Mesothelial cell of epicardium (in vitro differentiated cells): ENCODE data around the gene NR6A1. TPM values are rescaled to one million over a fixed set of nuclear protein-coding genes. Genes with fewer than 3 reads are reported as not detected.

Experiments
- DNase-seq, 2 experiments: peaks; one replicate each; pipeline ENCODE4 v3.0.0; 2021; ENCODE audit warnings: low spot score in 2 of 2; ENCODE audit not compliant: unreplicated experiment in 2 of 2
- H3K27ac Mint-ChIP-seq: 2 replicates; pipeline ENCODE4 v1.8.0; 2021; ENCODE audit warnings: mixed read lengths
- H3K27me3 Mint-ChIP-seq: 2 replicates; pipeline ENCODE4 v1.8.0; 2021; ENCODE audit warnings: low read depth, mixed read lengths
- H3K36me3 Mint-ChIP-seq: 2 replicates; pipeline ENCODE4 v1.8.0; 2021; ENCODE audit warnings: mixed read lengths
- H3K4me1 Mint-ChIP-seq: 2 replicates; pipeline ENCODE4 v1.8.0; 2021; ENCODE audit warnings: mixed read lengths
- H3K4me3 Mint-ChIP-seq: 2 replicates; pipeline ENCODE4 v1.8.0; 2021; ENCODE audit warnings: mild to moderate bottlenecking, moderate library complexity, mixed read lengths
- H3K9me3 Mint-ChIP-seq: 2 replicates; pipeline ENCODE4 v1.8.0; 2021; ENCODE audit warnings: mixed read lengths
- total RNA-seq: library from RNA; stranded (reverse); gene quantifications from 3 replicates; pipeline ENCODE4 v1.2.1, GENCODE V29; 2021
- TF ChIP-seq, protein P1 (sequence below): fragments of 200-600 bp; sonication (generic); IDR thresholded peaks from one replicate; pipeline ENCODE4 v1.5.0; 2021; ENCODE audit warnings: antibody characterized with exemption; ENCODE audit not compliant: unreplicated experiment

The NR6A1 gene
- total RNA-seq, 1 donor from 2014 or later = 5.9 TPM

DNA sequence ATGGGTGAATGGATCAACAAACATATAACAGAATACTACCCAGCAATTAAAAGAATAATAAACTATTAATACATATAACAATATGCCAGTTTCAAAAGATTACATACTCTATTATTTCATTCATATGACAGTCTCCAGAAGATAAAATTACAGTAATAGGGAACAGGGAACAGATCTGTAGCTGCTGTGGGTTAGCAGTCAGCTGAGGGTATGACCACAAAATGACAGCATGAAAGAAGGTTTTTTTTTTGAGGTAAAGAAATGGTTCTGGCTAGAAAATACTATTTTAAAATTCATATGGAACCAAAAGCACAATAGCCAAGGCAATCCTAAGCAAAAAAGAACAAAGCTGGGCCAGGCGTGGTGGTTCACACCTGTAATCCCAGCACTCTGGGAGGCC lies 190.9 kb downstream of the NR6A1 start:
- Mint-ChIP-seq H3K4me1 (peaks cover 8% of the 10 kb centered on the region), H3K27ac (no peak overlapping the region), H3K27me3 (no peaks in the 10 kb centered on the region), H3K9me3 (peaks cover 15% of the 10 kb centered on the region), H3K36me3 (peaks cover 4% of the 10 kb centered on the region), H3K4me3 (no peak overlapping the region)
- no peak for DNase-seq
- TF ChIP-seq, protein P1, sequence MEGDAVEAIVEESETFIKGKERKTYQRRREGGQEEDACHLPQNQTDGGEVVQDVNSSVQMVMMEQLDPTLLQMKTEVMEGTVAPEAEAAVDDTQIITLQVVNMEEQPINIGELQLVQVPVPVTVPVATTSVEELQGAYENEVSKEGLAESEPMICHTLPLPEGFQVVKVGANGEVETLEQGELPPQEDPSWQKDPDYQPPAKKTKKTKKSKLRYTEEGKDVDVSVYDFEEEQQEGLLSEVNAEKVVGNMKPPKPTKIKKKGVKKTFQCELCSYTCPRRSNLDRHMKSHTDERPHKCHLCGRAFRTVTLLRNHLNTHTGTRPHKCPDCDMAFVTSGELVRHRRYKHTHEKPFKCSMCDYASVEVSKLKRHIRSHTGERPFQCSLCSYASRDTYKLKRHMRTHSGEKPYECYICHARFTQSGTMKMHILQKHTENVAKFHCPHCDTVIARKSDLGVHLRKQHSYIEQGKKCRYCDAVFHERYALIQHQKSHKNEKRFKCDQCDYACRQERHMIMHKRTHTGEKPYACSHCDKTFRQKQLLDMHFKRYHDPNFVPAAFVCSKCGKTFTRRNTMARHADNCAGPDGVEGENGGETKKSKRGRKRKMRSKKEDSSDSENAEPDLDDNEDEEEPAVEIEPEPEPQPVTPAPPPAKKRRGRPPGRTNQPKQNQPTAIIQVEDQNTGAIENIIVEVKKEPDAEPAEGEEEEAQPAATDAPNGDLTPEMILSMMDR = no peak

DNA sequence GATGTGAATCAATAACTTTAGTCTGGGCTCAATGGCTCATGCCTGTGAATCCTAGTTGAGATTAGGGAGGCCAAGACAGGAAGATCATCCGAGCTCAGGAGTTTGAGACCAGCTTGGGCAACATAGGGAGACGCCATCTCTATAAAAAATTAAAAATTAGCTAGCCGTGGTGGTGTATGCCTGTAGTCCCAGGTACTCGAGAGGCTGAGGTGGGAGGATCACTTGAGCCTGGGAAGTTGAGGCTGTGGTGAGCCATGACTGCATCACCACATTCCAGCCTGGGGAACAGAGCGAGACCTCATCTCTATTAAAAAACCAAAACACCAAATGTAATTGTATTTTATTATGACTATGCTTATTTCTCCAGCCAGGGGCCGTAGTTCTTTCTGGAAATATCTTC lies 194.4 kb downstream of the NR6A1 start:
- peaks cover 2% of the 10 kb centered on the region for H3K36me3 Mint-ChIP-seq
- no peak overlapping the region for H3K4me3 Mint-ChIP-seq
- H3K27me3 Mint-ChIP-seq = no peaks in the 10 kb centered on the region
- TF ChIP-seq, protein P1 = no peak
- H3K9me3 Mint-ChIP-seq = peaks cover 11% of the 10 kb centered on the region
- H3K27ac Mint-ChIP-seq = no peak overlapping the region
- no peak for DNase-seq
- H3K4me1 Mint-ChIP-seq = peaks cover 4% of the 10 kb centered on the region

DNA sequence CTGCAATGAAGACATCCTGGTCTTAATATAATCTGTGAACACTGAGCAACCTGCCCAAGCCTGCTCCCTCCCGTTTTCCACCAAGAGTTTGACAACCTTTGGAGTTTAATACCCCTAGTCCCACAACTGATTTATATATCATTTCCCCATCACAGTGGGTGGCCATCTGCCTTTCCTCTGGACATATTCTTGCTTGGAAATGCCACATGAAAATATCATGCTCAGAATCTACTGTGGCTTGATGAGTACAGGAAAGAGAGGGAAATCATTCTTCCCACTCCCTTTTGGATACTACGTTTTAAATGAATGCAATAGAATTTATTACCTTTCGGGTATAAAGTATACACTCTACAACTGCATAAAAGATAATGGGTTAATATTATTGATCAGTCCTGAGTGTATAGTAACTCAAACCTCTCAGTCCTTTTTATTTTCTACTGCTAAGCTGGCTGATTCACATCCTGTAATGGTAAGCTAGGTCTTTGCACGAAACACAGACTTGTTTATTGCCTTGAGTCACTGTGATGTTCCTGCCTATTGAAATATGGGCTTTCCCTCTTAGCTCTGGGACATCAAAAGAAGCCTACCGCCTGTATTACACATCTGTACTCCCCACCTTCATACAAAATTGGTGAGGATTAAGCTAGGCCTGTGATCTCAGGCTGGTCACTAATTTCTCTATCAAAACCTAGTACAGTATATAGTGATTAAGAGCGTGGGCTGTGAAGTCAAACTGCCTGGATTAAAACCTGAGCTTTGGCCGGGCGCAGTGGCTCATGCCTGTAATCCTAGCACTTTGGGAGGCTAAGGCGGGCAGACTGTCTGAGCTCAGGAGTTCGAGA lies 196.4 kb downstream of the NR6A1 start:
- DNase-seq = no peak
- no peaks in the 10 kb centered on the region for H3K27me3 Mint-ChIP-seq
- H3K27ac Mint-ChIP-seq = peak overlapping the region; percentile 17
- peaks cover 2% of the 10 kb centered on the region for H3K9me3 Mint-ChIP-seq
- TF ChIP-seq, protein P1 = no peak
- H3K4me3 Mint-ChIP-seq = no peak overlapping the region
- peaks cover 4% of the 10 kb centered on the region for H3K4me1 Mint-ChIP-seq
- H3K36me3 Mint-ChIP-seq = no peaks in the 10 kb centered on the region

DNA sequence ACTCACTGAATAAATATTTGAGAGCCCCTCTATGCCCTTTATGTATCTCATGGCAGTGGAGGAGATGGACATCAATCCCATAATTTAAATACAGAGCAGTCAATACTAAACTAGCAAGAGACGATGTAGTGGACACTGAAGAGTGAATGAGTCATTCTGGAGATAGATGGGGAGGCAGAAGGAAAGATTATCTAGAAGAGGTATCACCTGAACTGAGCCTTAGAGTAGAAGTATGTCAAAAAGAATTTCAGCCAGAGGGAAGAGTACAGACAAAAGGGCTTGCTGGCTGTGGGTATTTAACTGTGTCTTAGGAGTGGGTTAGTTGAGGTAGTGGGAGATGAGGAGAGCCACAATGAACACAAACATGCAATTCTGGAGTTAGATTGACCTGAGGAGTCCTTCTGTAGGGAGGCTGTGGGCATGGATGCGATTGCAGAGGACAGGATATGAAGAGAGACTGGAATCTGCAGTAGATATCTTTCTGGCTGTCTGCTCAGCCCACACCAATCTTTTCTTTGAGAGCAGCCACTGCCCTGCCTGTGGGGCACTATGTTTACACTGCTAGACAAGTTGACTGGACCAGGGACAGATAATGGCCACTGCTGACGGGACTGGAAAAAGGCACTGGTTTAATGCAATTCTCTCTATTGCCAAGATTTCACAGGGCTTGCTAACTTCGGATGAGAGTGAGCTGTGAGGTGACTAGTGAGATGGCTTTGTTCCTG lies 200.0 kb downstream of the NR6A1 start:
- Mint-ChIP-seq H3K9me3 (peaks cover 4% of the 10 kb centered on the region), H3K4me1 (peaks cover 8% of the 10 kb centered on the region), H3K27ac (no peak overlapping the region)

DNA sequence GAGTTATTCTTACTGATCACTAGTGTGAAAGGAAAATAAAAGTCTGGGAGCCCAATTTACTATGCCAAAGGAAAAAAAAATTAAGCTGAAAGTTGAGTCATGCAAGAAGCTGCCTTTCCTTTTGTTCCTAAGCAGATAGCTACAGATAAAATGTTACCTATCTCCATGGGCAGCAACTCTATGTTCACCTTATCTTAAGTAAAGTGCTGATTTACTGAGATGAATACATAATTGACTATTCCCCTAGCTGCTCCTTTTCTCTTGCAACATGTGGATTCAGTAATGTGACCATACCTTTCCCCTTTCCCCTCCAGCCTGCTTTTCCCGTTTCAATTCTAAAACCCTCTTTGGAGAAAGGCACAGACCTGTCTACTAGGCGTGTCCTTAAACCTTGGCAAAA lies 201.2 kb downstream of the NR6A1 start:
- TF ChIP-seq, protein P1 = no peak
- Mint-ChIP-seq H3K27ac (no peak overlapping the region), H3K4me3 (no peak overlapping the region), H3K36me3 (no peaks in the 10 kb centered on the region), H3K27me3 (no peaks in the 10 kb centered on the region), H3K4me1 (peaks cover 7% of the 10 kb centered on the region), H3K9me3 (peaks cover 6% of the 10 kb centered on the region)
- DNase-seq = no peak

More for the DNA sequence above, 200.0 kb downstream of the NR6A1 start:
- no peaks in the 10 kb centered on the region for H3K27me3 Mint-ChIP-seq
- H3K36me3 Mint-ChIP-seq = no peaks in the 10 kb centered on the region
- no peak overlapping the region for H3K4me3 Mint-ChIP-seq
- TF ChIP-seq, protein P1 = no peak
- DNase-seq = no peak
